Cerebellar cortex (tissue), 1 donor: ENCODE measurements around the gene TBC1D9.

ENCODE experiments used
- DNase-seq: peaks from one replicate; pipeline ENCODE4 v3.0.0-alpha.2; 2015; ENCODE audit warnings: low spot score

Gene TBC1D9

DNA sequence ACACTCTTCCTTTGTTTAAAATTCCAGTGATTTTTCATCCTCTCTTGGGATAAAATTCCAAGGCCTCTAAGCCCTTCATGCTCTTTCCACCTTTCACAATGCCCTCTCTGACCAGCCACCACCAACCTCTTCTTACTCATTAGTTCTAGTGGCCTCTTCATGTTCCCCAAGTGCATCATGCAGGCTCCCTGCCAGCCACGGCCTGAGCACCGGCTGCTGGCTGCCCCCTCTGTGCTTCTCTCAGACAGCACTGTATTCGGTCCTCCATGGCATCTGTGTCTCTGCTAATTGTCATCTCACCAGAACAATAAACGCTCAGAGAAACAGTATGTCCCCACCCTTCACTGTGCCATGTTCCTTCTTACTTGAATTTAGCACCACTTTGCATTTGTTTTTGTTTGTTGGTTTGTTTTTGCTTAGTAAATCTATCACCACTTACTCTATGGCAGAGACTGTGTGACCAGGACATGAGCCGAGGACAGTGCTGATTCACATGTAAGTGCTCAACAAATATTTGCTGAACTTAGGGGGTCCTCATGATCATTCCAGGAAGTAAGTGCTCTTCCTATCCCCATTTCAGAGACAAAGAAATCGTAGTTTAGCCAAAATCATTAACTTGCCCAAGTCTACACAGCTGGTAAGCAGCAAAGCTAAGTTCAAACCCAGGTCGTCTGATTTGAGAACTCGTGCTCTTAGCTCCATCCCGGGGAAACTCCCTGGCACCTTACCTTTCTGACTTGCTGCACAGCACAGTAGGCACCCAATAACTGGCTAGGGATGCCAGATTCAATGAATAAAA, 110.4 kb downstream of the TBC1D9 start:
- peak; percentile 69 for DNase-seq

- DNase-seq = peak; percentile 8
These were observed 111.0 kb downstream of the TBC1D9 start for GRCh38 chr4:140645196-140645595.

DNA sequence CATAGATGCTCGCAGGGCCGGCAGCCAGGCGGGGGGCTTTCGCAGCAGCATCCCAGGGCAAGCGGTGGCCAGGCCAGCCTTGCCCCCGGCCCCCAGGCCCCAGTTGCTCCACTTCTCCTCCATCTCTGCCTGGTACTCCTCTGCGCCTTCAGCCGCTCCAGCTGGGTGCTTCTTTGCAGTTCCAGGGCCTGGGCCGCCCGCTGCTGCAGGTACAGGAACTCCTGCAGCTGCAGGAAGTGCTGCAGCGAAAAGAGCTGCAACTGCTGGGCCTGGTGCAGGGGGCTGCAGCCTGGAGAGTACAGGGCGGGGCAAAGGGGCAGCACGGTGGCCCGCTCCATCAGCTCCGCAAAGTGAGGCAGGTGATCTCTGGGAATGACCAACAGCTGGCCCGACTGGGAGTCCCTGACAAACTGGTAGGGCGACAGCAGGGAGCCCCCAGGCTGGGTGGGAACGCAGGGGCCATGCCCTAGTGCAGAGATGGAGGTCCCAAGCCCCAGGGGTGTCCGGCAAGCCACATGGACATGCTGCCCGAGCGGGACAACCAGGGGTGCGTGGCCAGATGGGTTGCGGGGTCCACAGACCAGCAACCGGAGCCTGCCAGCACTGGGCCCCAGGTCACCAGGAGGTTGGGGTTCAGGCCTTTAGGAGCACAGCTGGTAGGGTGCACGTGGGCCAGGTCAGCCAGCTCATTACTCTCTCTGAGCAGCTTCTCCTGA, 111.6 kb downstream of the TBC1D9 start:
- DNase-seq = no peak

DNA sequence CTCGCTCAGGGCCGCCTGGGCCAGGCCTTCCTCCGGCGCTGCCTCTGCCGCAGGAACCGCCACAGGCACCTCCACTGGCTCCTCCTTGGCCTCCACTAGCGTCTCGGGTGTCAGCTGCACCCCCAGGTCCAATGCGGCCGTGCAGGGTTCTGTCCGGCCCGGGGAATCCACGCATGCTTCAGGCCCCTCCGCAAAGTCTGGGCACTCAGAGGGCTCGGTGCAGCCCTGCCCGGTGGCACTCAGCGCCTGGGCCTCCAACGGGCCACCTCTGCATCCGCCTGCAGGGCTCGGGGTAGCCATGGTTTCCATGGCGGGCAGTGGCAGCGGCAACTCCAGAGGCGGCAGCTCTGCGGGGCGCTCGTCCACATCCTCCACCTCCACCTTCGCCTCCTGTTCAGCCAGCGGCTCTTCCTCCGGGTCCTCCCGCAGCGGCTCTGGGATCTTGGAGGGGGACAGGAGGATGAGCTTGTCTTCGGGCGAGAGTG, 112.6 kb downstream of the TBC1D9 start:
- no peak for DNase-seq

- DNase-seq = peak; percentile 32
These were observed 113.3 kb downstream of the TBC1D9 start for GRCh38 chr4:140642674-140643437.

DNA sequence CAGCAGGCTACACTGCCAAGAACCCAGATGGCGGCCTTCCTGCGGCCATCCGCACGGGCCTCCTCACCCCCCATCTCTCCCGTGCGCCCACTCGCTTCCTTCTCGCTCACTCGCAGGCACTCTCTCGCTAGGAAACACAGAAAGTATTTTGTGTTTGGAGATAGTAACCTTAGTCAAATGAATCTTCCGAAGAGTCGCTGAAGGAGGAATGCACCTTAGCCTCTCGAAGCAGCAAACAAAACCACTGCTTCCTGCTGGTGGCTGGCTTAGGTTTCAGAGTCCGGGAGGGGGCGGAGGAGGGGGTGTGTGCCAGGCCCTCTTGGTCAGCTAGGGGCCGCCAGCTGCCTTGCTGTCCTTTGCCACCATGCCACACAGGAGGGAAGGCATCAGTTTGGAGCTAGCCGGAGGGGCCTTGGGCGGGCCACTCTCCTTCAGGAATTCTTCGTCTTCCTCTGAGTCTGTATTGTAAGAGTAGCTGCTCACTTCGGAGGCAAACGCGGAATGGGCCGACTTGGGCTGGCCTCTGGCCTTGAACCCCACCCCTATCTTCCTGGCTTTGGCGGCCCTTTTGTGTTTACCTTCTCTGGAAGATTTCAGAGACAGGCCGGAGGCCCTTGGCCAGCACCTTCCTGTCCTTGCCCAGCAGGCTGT, 114.3 kb downstream of the TBC1D9 start:
- DNase-seq = peak; percentile 74

GRCh38 chr4:140641105-140641555, 115.1 kb downstream of the TBC1D9 start:
- peak; percentile 28 for DNase-seq

GRCh38 chr4:140640150-140640748, 115.9 kb downstream of the TBC1D9 start:
- DNase-seq = peak; percentile 19

- no peak for DNase-seq
These were observed 117.1 kb downstream of the TBC1D9 start for GRCh38 chr4:140639066-140639465.

GRCh38 chr4:140637836-140638235, 118.3 kb downstream of the TBC1D9 start:
- peak; percentile 46 for DNase-seq

DNA sequence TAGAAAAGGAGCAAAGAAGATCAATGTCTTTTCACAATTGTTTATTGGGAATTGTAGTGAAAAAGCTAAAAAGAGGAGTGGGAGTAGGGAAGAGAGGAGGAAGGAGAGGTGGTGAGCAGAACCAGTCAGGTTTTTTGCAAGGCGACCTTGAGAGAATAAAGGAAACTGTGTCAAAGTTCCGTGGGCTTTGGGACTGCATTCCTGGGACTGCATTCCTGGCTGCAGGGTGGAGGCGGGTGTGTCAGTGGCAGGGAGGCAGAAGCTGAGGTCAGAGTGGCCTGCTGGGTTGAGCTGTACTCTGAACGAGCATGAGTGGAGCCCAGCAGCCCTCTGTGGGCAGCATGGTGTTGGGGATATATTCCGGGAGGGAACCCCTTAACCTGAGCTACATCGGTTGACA, 120.6 kb downstream of the TBC1D9 start:
- no peak for DNase-seq

- DNase-seq = no peak
These were observed 122.2 kb downstream of the TBC1D9 start for GRCh38 chr4:140633951-140634350.

- DNase-seq = no peak
These were observed 123.1 kb downstream of the TBC1D9 start for GRCh38 chr4:140633124-140633523.

- DNase-seq = no peak
These were observed 125.9 kb downstream of the TBC1D9 start for GRCh38 chr4:140630246-140630645.

DNA sequence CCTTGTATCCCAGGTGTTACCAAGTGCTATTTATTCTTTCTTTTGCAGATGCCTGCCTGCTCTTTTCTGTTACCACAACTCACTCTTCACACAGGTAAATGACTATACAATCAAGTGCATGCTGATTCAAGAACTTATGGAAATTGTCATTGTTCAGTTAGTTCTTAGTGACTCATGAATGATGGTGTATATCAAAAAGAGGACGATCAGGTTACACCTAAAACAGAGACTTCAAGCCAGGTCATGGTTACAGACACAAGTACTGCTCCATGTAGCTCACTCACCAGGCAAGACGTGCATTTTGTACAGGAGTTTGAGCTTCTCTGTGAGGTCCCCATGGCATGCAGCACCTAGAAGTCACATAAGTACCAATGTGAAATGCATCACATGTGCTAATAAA, 128.2 kb downstream of the TBC1D9 start:
- no peak for DNase-seq

DNA sequence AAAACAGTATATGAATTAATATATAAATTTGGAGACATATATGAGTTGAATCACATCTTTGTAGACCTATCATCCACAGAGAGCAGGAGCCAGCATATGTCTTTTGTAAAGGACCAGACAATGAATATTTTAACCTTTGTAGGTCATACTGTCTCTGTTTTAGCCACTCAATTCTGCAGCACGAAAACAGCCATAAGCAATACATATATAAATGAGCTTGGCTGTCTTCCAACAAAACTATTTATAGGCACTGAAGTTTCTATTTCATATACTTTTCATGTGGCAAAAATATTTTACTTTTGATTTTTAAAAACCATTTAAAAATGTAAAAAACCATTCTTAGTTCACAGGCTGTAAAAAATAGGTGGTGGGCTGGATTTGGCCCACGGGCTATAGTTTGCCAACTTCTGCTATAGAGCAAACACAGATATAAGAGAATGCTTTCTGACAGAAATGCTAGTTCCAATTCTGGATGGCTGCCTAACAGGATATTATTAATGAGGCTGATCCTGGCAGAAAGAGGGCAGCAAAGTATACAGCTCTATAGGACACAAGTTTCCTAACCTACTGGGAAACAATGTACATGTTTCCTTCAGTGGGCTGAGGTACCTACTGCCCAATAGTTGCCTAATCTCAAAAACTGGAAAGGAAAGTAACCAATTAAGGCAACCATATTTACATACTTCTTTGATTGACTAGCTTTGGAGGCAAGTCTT, 129.4 kb downstream of the TBC1D9 start:
- no peak for DNase-seq

- DNase-seq = no peak
These were observed 133.7 kb downstream of the TBC1D9 start for GRCh38 chr4:140622333-140622958.

- no peak for DNase-seq
These were observed 135.0 kb downstream of the TBC1D9 start for GRCh38 chr4:140621161-140621560.

GRCh38 chr4:140617499-140618248, 138.5 kb downstream of the TBC1D9 start:
- no peak for DNase-seq

DNA sequence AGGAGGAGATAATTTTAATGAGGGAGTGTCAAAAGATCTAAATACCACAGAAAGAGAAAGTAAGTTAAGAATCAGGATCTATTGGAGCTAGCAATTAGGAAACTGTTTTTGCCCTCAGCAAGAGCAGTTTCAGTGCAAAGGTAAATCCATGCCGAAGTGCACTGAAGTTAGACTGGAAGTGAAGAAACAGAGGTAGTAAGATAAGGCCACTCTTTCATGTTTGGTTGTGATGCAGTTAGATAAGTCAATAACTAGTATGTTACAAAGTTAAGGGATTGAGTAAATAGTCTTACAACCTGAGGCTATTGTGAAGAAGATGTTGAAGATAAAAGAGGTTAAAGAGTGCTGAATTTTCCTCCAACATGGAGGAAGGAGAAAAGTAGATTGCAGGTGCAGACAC, 140.7 kb downstream of the TBC1D9 start:
- DNase-seq = no peak
